ENCODE results near the gene OR1L8. TPM values are rescaled to one million over a fixed set of nuclear protein-coding genes. Genes with fewer than 3 reads are reported as not detected.
A peak's percentile ranks its signal among the peaks of the same experiment; 100 is the strongest.

The OR1L8 gene
- total and polyA plus RNA-seq, 9 of the 15 experiments (the other 6 are each of a cell fraction or from before 2014, with no cell fraction given): 0.03 to 0.06 (median 0.06) TPM; not detected in 6

GRCh38 chr9:122606587-122606986, 23.4 kb upstream of the OR1L8 start:
- 0% methylated on average over 1 of the region's 1 CpG for WGBS (ENCODE audit: insufficient coverage, low coverage, missing lambda C conversion rate)
- FAIRE-seq: no peak
- no peaks in the 10 kb centered on the region for H3K4me1 ChIP-seq (replicated peaks in 1 of 2; ENCODE audit: control insufficient read depth in 2 of 2, insufficient read depth in 2 of 2, low read length in 2 of 2)
- no peak overlapping the region for H3K4me2 ChIP-seq (ENCODE audit: insufficient read depth, low read length)
- H3K27ac ChIP-seq (ENCODE audit: extremely low read depth, low read depth, low read length): no peak overlapping the region
- no TSS peak for BruUV-seq (replicated peaks)
- no peaks in the 10 kb centered on the region for H3K36me3 ChIP-seq (ENCODE audit: control insufficient read depth, insufficient read depth, low read length)
- ChIA-PET POLR2A (no interaction called here), CTCF (ENCODE audit: low intra/inter-chr PET ratio) (no interaction called here)
- intact Hi-C loops (cut with micrococcal nuclease): loop anchor here (5.0 kb wide), 1 partner anchor 139 kb away; no protein-coding TSS in a partner anchor
- no peaks in the 10 kb centered on the region for H3K9me1 ChIP-seq (ENCODE audit: control insufficient read depth, insufficient read depth, low read length)
- DNase-seq (ENCODE audit: extremely low read depth in 1 of 4, low spot score in 3 of 4): no peak
- no peaks in the 10 kb centered on the region for H3K79me2 ChIP-seq (ENCODE audit: control insufficient read depth, insufficient read depth, low read length)
- H3K27me3 ChIP-seq (ENCODE audit: control insufficient read depth in 2 of 2, insufficient read depth in 2 of 2, low read length in 2 of 2): peaks cover 0 to 13% of the 10 kb centered on the region in 2 experiments; a peak in 3 of 5 replicates
- no peaks in the 10 kb centered on the region; the same call in 1 of the 2 replicates for H3K9me3 ChIP-seq (replicated peaks; ENCODE audit: control insufficient read depth, insufficient read depth, low read depth, low read length)
- no peaks in the 10 kb centered on the region for H4K20me1 ChIP-seq (replicated peaks; ENCODE audit: control insufficient read depth, insufficient read depth, low read length)
- no peak overlapping the region for H3K4me3 ChIP-seq
- H3K9ac ChIP-seq (ENCODE audit: insufficient read depth in 1 of 2, low read depth in 2 of 2, low read length in 2 of 2): no peak overlapping the region
- in situ Hi-C loops (cut with MboI): no loop called here
- H2AFZ ChIP-seq (ENCODE audit: low read depth, low read length): no peak overlapping the region
- TF ChIP-seq NR3C1 (CRISPR knock-in tag; IDR thresholded peaks at IDR 0.05) (no peak), MYBL2 (IDR thresholded peaks at IDR 0.05; ENCODE audit: low read depth) (no peak), MYBL2 (CRISPR knock-in tag; IDR thresholded peaks at IDR 0.05; ENCODE audit: borderline replicate concordance) (no peak), RNF2 (IDR thresholded peaks at IDR 0.05) (no peak), ZNF263 (CRISPR knock-in tag; IDR thresholded peaks at IDR 0.05; ENCODE audit: borderline replicate concordance) (peak; percentile 86)
- ATAC-seq: no peak

GRCh38 chr9:122605691-122606090, 22.5 kb upstream of the OR1L8 start:
- H3K4me1 ChIP-seq (replicated peaks in 1 of 2; ENCODE audit: control insufficient read depth in 2 of 2, insufficient read depth in 2 of 2, low read length in 2 of 2): no peaks in the 10 kb centered on the region
- intact Hi-C loops (cut with micrococcal nuclease) (loop anchor here (5.0 kb wide), 1 partner anchor 138 kb away; no protein-coding TSS in a partner anchor), in situ Hi-C loops (cut with MboI) (no loop called here)
- ATAC-seq (no peak), FAIRE-seq (no peak), DNase-seq (ENCODE audit: extremely low read depth in 1 of 4, low spot score in 3 of 4) (no peak)
- H3K27ac ChIP-seq (ENCODE audit: extremely low read depth, low read depth, low read length): no peak overlapping the region
- H3K27me3 ChIP-seq (ENCODE audit: control insufficient read depth in 2 of 2, insufficient read depth in 2 of 2, low read length in 2 of 2): peaks cover 0 to 6% of the 10 kb centered on the region in 2 experiments; a peak in 3 of 5 replicates
- no peak overlapping the region for H3K4me3 ChIP-seq
- no peaks in the 10 kb centered on the region; the same call in 1 of the 2 replicates for H3K9me3 ChIP-seq (replicated peaks; ENCODE audit: control insufficient read depth, insufficient read depth, low read depth, low read length)
- H3K36me3 ChIP-seq (ENCODE audit: control insufficient read depth, insufficient read depth, low read length): no peaks in the 10 kb centered on the region
- no peak overlapping the region for H3K9ac ChIP-seq (ENCODE audit: insufficient read depth in 1 of 2, low read depth in 2 of 2, low read length in 2 of 2)
- no peak overlapping the region for H3K4me2 ChIP-seq (ENCODE audit: insufficient read depth, low read length)
- ChIA-PET POLR2A (no interaction called here), CTCF (ENCODE audit: low intra/inter-chr PET ratio) (no interaction called here)
- no peaks in the 10 kb centered on the region for H4K20me1 ChIP-seq (replicated peaks; ENCODE audit: control insufficient read depth, insufficient read depth, low read length)
- no peak overlapping the region for H2AFZ ChIP-seq (ENCODE audit: low read depth, low read length)
- TF ChIP-seq MED1 (CRISPR knock-in tag; IDR thresholded peaks at IDR 0.05; ENCODE audit: borderline replicate concordance) (no peak), THRB (CRISPR knock-in tag; conservative IDR thresholded peaks at IDR 0.05) (no peak), KHSRP (IDR thresholded peaks at IDR 0.05) (no peak), NCOR1 (IDR thresholded peaks at IDR 0.05) (no peak), PRDM10 (IDR thresholded peaks at IDR 0.05; ENCODE audit: partially characterized antibody) (no peak), PKNOX1 (IDR thresholded peaks at IDR 0.05) (0 out of 2 replicates have a peak, but pooled peaks have one; percentile 7)
- WGBS (ENCODE audit: insufficient coverage, low coverage, missing lambda C conversion rate): 0% methylated on average over 1 of the region's 1 CpG
- H3K79me2 ChIP-seq (ENCODE audit: control insufficient read depth, insufficient read depth, low read length): no peaks in the 10 kb centered on the region
- no TSS peak for BruUV-seq (replicated peaks)
- no peaks in the 10 kb centered on the region for H3K9me1 ChIP-seq (ENCODE audit: control insufficient read depth, insufficient read depth, low read length)

All from K562 (cell line).